ENCODE measurements around the gene DIP2C.

DNA sequence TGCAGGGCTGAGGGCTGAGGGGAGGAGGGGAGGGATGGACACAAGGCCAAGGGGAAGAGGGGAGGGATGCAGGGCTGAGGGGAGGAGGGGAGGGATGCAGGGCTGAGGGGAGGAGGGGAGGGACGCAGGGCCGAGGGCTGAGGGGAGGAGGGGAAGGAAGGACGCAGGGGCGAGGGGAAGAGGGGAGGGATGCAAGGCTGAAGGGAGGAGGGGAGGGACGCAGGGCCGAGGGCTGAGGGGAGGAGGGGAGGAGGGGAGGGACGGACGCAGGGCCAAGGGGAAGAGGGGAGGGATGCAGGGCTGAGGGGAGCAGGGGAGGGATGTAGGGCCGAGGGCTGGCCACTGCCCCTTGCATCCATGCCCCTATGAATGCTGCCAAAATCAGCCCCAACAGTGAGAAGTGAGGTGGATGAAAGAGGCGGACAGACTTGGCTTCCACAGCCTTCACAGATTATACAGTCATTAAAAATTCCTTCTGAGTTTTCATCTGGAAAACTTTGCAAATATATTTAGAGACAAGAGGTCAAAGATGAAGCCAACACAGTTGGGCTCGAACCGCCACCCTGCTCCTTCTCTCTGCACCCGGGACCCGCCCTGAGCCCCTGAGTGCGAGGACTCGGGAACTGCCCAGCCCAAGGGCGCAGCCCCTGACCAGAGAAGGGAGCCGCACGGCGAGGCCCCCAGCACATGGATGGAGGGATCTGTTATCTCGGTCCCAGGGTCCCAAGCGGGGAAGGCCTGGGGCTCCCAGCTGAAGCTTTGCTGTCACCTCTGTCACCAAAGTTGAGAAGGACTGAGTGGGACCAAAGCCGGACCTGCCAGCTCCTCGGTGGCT is 65.8 kb downstream of the DIP2C start:
- TF ChIP-seq, protein P1, sequence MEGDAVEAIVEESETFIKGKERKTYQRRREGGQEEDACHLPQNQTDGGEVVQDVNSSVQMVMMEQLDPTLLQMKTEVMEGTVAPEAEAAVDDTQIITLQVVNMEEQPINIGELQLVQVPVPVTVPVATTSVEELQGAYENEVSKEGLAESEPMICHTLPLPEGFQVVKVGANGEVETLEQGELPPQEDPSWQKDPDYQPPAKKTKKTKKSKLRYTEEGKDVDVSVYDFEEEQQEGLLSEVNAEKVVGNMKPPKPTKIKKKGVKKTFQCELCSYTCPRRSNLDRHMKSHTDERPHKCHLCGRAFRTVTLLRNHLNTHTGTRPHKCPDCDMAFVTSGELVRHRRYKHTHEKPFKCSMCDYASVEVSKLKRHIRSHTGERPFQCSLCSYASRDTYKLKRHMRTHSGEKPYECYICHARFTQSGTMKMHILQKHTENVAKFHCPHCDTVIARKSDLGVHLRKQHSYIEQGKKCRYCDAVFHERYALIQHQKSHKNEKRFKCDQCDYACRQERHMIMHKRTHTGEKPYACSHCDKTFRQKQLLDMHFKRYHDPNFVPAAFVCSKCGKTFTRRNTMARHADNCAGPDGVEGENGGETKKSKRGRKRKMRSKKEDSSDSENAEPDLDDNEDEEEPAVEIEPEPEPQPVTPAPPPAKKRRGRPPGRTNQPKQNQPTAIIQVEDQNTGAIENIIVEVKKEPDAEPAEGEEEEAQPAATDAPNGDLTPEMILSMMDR (conservative IDR thresholded peaks at IDR 0.05 in 1 of 2, IDR thresholded peaks at IDR 0.05 in 1 of 2; ENCODE audit: extremely low read depth in 1 of 2, insufficient read depth in 1 of 2, low read depth in 1 of 2, low read length in 2 of 2), result no peak
- TF ChIP-seq EZH2 (IDR thresholded peaks at IDR 0.05; ENCODE audit: borderline replicate concordance, low read length), result no peak

Measured in mammary epithelial cell (primary cell).